IPS-15b (cell line): Measurements from ENCODE around the gene TROAP.
"Not testable (repeated sequence)": the region's sequence is repeated elsewhere in the genome, so short reads cannot be mapped to it uniquely, and the experiment has no call there.

Experiments used
- H3K27me3 ChIP-seq: one replicate; pipeline ENCODE4 v1.6.1; 2013; ENCODE audit warnings: low read length; ENCODE audit not compliant: control insufficient read depth, insufficient read depth
- H3K36me3 ChIP-seq: one replicate; pipeline ENCODE4 v1.6.1; 2013; ENCODE audit warnings: low read length; ENCODE audit not compliant: control insufficient read depth, insufficient read depth
- H3K4me1 ChIP-seq: one replicate; pipeline ENCODE4 v1.6.1; 2013; ENCODE audit warnings: mild to moderate bottlenecking, low read length; ENCODE audit not compliant: control insufficient read depth, insufficient read depth
- H3K4me3 ChIP-seq: one replicate; pipeline ENCODE4 v1.5.1; 2013; ENCODE audit warnings: low read depth, low read length
- H3K9ac ChIP-seq: one replicate; pipeline ENCODE4 v1.6.1; 2013; ENCODE audit warnings: low read depth, mild to moderate bottlenecking, low read length
- H3K9me3 ChIP-seq: one replicate; pipeline ENCODE4 v1.6.1; 2013; ENCODE audit warnings: mild to moderate bottlenecking, low read length; ENCODE audit not compliant: control insufficient read depth, insufficient read depth

Gene TROAP, protein sequence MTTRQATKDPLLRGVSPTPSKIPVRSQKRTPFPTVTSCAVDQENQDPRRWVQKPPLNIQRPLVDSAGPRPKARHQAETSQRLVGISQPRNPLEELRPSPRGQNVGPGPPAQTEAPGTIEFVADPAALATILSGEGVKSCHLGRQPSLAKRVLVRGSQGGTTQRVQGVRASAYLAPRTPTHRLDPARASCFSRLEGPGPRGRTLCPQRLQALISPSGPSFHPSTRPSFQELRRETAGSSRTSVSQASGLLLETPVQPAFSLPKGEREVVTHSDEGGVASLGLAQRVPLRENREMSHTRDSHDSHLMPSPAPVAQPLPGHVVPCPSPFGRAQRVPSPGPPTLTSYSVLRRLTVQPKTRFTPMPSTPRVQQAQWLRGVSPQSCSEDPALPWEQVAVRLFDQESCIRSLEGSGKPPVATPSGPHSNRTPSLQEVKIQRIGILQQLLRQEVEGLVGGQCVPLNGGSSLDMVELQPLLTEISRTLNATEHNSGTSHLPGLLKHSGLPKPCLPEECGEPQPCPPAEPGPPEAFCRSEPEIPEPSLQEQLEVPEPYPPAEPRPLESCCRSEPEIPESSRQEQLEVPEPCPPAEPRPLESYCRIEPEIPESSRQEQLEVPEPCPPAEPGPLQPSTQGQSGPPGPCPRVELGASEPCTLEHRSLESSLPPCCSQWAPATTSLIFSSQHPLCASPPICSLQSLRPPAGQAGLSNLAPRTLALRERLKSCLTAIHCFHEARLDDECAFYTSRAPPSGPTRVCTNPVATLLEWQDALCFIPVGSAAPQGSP

DNA sequence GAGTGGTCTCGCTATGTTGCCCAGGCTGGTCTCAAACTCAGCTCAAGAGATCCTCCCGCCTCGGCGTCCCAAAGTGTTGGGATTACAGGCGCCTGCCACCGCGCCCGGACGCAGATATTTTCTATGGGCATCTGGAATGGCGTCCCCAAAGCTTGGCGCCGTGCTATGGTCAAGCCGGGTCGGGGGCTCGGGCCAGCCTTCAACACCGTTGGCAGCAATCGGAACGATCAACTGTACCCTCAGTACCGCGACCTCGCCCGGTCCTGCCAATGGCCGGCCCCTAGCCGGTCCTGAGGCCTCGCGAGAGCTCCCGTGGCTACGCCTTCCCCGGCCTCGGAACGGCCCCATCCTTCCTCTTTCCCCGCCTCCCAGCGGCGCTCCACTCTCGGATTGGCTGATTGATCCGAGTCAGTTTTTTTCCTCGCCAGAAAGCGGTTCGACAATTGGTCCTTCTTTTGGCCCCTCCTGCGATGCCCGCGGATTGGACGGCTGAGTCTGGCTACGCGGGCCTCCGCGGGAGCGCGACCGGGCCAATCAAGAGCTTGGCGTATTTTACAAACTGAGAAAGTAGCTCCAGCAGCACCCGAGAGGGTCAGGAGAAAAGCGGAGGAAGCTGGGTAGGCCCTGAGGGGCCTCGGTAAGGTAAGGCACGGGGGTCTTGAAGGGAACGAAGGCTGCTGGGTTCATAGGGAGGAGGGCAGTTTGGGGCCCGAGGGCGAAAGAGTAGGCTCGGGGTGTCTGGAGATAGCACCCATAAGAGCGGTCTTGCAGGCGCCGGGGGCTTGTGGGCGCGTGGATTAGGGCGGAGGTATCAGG lies at the start of gene TROAP:
Gene TROAP, plus strand, starts transcription at position 548 of the 816 bp plus-strand sequence. CDS start 354 bp downstream, outside the sequence.
- Histone ChIP-seq H3K27me3 (peaks cover 2% of the 10 kb centered on the region), H3K36me3 (peaks cover 12% of the 10 kb centered on the region), H3K9me3 (no peaks in the 10 kb centered on the region), H3K4me1 (peaks cover 3% of the 10 kb centered on the region), H3K9ac (peak within 1 kb of the TSS; percentile 97), H3K4me3 (peak within 1 kb of the TSS; percentile 93)

DNA sequence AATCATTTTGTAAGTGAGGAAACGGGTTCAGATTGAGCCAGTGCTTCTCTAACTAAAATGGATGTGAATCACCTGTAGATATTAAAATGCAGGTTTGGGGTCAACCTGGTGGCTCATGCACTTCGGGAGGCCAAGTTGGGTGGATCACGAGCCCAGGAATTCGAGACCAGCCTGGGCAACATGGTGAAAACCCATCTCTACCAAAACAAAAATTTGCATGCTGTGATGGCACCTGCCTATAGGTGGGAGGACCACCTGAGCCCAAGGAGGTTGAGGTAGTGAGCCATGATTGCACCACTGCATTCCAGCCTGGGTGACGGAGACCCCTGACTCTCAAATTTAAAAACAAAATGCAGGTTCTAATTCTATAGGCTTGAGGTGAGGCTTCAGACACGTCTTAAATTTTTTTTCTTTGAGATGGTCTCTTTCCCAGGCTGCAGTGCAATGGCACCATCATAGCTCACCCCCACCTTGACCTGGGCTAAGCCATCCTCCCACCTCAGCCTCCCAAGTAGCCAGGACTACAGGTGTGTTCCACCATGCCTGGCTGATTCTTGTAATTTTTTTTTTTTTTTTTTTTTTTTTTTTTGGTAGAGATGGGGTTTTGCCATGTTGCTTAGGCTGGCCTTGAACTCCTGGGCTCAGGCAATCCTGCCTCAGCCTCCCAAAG lies 49.2 kb upstream of the TROAP start:
- no peak overlapping the region for H3K9ac ChIP-seq
- H3K27me3 ChIP-seq = no peaks in the 10 kb centered on the region
- no peaks in the 10 kb centered on the region for H3K4me1 ChIP-seq
- no peaks in the 10 kb centered on the region for H3K9me3 ChIP-seq
- peaks cover 37% of the 10 kb centered on the region for H3K36me3 ChIP-seq
- no peak overlapping the region for H3K4me3 ChIP-seq

DNA sequence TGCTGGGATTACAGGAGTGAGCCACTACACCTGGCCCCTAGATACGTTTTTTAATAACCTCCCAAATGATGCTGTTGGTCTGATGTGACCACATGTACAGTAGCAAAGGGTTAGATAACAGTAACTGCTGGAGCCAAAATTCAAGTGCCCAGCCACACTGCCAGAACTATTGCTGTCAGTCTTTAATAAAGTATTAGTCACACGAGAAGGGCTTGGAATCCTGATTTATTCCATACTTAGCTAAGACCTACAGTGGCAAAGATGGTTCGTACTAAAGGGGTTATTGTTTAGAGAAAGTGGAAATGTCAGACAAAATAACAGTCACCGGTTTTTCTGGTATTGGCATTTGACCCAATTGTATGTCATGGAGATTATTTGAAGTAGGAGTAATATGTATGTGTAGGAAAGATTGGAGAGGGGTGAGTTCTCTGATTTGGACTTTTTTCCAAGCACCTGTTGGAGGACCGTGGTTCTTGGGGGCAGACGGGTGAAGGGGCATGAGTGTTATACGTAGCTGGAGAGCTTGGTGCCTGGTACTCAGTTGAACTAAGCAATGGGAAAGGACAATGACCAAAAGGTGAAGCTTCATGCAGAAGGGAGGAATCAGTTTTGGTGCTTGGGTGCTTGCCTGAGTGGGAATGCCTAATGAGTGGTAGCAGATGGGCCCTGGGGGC lies 48.5 kb upstream of the TROAP start:
- no peak overlapping the region for H3K9ac ChIP-seq
- H3K36me3 ChIP-seq = peaks cover 33% of the 10 kb centered on the region
- H3K4me3 ChIP-seq = no peak overlapping the region
- H3K27me3 ChIP-seq = no peaks in the 10 kb centered on the region
- H3K9me3 ChIP-seq = no peaks in the 10 kb centered on the region
- H3K4me1 ChIP-seq = no peaks in the 10 kb centered on the region

DNA sequence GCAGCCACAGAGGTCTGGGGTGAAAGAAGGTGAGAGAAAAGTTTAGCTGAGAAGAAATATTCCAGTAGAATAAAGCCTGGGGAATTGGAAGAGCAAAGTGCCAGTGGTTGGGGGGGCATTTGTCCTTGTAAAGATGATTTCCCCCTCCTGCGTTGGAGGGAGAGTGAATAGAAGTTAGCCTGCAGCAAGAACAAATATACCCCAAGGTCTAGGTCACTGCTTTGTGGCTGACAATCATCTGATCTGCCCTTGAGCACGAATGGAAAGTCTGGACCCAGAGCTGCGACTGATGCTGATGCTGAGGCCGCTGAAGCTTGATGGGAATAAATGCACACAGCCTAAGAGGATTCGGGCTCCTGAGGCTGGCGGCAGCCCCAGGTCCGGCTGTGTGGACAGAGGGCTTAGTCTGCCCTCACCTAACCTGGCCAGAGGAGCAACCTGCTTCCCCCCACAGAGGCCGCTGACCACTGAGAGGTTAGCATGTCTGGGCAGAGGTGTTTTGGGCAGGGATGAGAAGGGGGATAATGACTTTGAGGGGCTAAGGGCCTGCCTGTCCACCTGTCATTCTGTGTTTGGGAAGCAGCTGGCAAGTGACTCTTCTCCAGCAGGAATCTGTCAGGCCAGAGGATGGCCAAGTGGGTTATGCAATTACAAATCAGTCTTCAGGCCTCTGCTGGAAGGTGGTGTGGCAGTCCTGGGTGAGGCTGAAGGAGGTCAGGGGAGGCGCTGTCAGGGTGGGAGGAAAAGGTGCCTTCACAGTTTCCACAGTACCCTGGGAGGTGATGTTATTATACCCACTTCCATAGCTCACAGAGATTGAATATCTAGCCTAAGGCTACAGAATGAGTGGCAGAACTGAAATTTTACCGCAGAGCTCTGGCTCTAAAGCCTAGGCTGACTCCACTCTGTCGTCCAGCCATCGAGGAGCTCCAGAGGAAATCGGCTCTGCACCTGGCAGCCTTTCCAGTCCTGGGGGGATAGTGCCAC lies 46.5 kb upstream of the TROAP start:
- Histone ChIP-seq H3K9ac (no peak overlapping the region), H3K4me1 (peaks cover 3% of the 10 kb centered on the region), H3K27me3 (no peaks in the 10 kb centered on the region), H3K4me3 (no peak overlapping the region), H3K9me3 (no peaks in the 10 kb centered on the region), H3K36me3 (peaks cover 13% of the 10 kb centered on the region)

DNA sequence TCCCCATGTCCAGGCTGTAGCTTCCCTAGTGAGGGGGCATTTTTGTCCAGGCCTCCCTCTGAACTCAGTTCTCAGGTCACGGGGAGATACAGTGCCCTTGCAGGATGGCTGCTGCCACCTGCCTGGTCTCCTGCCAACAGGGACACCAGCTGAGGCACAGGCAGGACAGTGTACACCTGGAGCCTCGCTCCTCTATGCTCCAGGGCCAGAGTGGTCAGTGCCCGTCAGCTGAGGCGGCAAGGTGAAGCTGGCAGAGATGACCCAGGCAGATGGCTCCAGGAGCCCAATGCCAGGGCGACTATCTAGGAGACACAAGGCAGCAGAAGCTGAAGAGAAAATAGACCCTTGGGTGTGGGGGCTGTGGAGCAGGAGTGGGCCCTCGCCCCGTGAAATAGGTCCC lies 45.6 kb upstream of the TROAP start:
- peaks cover 6% of the 10 kb centered on the region for H3K4me1 ChIP-seq
- H3K27me3 ChIP-seq = no peaks in the 10 kb centered on the region
- H3K4me3 ChIP-seq = no peak overlapping the region
- no peaks in the 10 kb centered on the region for H3K9me3 ChIP-seq
- H3K9ac ChIP-seq = no peak overlapping the region
- H3K36me3 ChIP-seq = peaks cover 9% of the 10 kb centered on the region

DNA sequence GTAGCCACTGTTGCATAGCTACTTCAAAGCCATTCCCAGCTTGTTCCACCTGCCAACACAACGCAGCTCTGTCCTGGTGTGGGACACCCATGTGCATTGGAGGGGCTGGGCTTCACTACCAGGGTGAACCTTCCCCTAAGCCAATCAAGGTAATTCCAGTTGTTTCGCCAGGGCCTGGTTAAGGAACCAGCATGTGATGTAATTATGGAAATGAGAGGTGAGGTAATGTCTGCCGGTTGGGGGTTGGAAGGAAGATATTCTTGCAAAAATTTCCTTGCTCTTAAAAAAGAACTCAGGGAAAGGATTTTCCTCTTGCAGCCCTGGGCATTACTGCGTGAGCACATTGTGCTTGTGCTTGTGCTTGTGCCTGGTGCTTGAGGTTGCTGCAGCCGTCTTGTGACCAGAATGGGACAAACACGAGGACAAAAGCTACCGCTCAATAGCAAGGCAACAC lies 43.3 kb upstream of the TROAP start:
- peaks cover 10% of the 10 kb centered on the region for H3K4me1 ChIP-seq
- no peaks in the 10 kb centered on the region for H3K36me3 ChIP-seq
- H3K9me3 ChIP-seq = no peaks in the 10 kb centered on the region
- no peak overlapping the region for H3K9ac ChIP-seq
- no peak overlapping the region for H3K4me3 ChIP-seq
- H3K27me3 ChIP-seq = no peaks in the 10 kb centered on the region

DNA sequence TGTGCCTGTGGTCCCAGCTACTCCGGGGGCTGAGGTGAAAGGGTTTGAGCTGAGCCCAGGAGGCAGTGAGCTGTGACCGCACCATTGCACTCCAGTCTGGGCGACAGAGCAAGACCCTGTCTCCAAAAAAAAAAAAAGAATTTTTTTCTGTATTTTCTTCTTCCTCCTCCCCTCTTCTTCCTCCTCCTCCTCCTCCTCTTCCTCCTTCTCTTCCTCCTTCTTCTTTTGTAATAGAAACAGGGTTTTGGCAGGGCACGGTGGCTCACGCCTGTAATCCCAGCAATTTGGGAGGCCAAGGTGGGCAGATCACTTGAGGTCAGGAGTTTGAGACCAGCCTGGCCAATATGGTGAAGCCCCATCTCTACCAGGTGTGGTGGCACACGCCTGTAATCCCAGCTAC lies 42.5 kb upstream of the TROAP start:
- H3K27me3 ChIP-seq, H3K4me3 ChIP-seq, H3K9me3 ChIP-seq, H3K9ac ChIP-seq, H3K4me1 ChIP-seq, H3K36me3 ChIP-seq: not testable (repeated sequence)

DNA sequence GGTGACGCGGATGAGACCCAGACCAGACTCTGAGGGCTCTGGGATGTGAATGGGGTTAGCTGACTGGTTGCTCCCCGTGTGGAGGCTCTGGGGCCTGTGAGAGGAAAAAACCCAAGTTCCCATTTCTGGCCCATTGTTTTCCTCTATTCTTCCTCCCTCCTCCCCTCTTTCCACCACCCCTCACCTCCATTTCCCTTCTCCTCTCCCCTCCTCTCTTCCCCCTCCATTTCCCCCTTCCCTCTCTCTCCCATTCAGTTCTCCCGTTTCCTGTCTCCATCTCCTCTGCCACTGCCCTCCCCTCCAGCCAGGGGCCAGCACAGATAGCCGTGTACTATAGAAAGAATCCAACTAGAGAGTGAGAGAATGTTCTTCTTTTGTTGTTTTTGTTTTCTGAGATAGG lies 40.8 kb upstream of the TROAP start:
- peaks cover 10% of the 10 kb centered on the region for H3K4me1 ChIP-seq
- H3K27me3 ChIP-seq = peaks cover 3% of the 10 kb centered on the region
- no peaks in the 10 kb centered on the region for H3K9me3 ChIP-seq
- H3K36me3 ChIP-seq = no peaks in the 10 kb centered on the region
- no peak overlapping the region for H3K9ac ChIP-seq
- no peak overlapping the region for H3K4me3 ChIP-seq

DNA sequence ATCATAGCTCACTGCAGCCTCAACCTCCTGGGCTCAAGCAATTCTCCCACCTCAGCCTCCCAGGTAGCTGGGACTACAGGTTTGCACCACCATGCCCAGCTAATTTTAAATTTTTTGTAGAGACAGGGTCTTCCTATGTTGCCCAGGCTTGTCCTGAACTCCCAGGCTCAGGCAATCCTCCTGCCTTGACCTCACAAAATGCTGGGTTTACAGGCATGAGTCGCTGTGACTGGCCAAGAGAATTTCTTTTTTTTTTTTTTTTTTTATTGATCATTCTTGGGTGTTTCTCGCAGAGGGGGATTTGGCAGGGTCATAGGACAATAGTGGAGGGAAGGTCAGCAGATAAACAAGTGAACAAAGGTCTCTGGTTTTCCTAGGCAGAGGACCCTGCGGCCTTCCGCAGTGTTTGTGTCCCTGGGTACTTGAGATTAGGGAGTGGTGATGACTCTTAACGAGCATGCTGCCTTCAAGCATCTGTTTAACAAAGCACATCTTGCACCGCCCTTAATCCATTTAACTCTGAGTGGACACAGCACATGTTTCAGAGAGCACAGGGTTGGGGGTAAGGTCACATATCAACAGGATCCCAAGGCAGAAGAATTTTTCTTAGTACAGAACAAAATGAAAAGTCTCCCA lies 40.2 kb upstream of the TROAP start:
- not testable (repeated sequence) for H3K4me3 ChIP-seq

More for the DNA sequence above, 40.2 kb upstream of the TROAP start:
- H3K9me3 ChIP-seq, H3K27me3 ChIP-seq, H3K9ac ChIP-seq, H3K36me3 ChIP-seq, H3K4me1 ChIP-seq: not testable (repeated sequence)
